ENCODE results near the gene SLC36A3.

Gene SLC36A3

GRCh38 chr5:151296974-151297373, 6.6 kb downstream of the SLC36A3 start:
- Histone ChIP-seq H3K9me3 (ENCODE audit: control insufficient read depth, low read depth, low read length) (no peaks in the 10 kb centered on the region), H3K9ac (ENCODE audit: low read length) (no peak overlapping the region), H3K27ac (ENCODE audit: low read length) (no peak overlapping the region), H3K27me3 (ENCODE audit: control insufficient read depth, insufficient read depth, low read length) (no peaks in the 10 kb centered on the region), H3K36me3 (ENCODE audit: control insufficient read depth, low read depth, low read length) (no peaks in the 10 kb centered on the region), H3K4me1 (ENCODE audit: control insufficient read depth, low read depth, low read length) (peaks cover 3% of the 10 kb centered on the region), H3K4me3 (ENCODE audit: low read length) (no peak overlapping the region)

- H3K27me3 ChIP-seq (ENCODE audit: control insufficient read depth, insufficient read depth, low read length), result no peaks in the 10 kb centered on the region
- H3K36me3 ChIP-seq (ENCODE audit: control insufficient read depth, low read depth, low read length), result no peaks in the 10 kb centered on the region
- H3K9ac ChIP-seq (ENCODE audit: low read length), result no peak overlapping the region
- no peak overlapping the region for H3K27ac ChIP-seq (ENCODE audit: low read length)
- peaks cover 3% of the 10 kb centered on the region for H3K4me1 ChIP-seq (ENCODE audit: control insufficient read depth, low read depth, low read length)
- H3K9me3 ChIP-seq (ENCODE audit: control insufficient read depth, low read depth, low read length), result no peaks in the 10 kb centered on the region
- no peak overlapping the region for H3K4me3 ChIP-seq (ENCODE audit: low read length)
Observed at GRCh38 chr5:151296478-151296830, 7.1 kb downstream of the SLC36A3 start.

- H3K27ac ChIP-seq (ENCODE audit: low read length), result no peak overlapping the region
Observed at GRCh38 chr5:151295791-151296477, 7.6 kb downstream of the SLC36A3 start.

GRCh38 chr5:151295138-151295537, 8.4 kb downstream of the SLC36A3 start:
- no peaks in the 10 kb centered on the region for H3K36me3 ChIP-seq (ENCODE audit: control insufficient read depth, low read depth, low read length)
- H3K4me1 ChIP-seq (ENCODE audit: control insufficient read depth, low read depth, low read length), result peaks cover 3% of the 10 kb centered on the region
- H3K27me3 ChIP-seq (ENCODE audit: control insufficient read depth, insufficient read depth, low read length), result no peaks in the 10 kb centered on the region
- H3K9me3 ChIP-seq (ENCODE audit: control insufficient read depth, low read depth, low read length), result no peaks in the 10 kb centered on the region
- H3K9ac ChIP-seq (ENCODE audit: low read length), result no peak overlapping the region
- no peak overlapping the region for H3K4me3 ChIP-seq (ENCODE audit: low read length)
- H3K27ac ChIP-seq (ENCODE audit: low read length), result no peak overlapping the region

More at GRCh38 chr5:151295791-151296477, 7.6 kb downstream of the SLC36A3 start:
- Histone ChIP-seq H3K4me1 (ENCODE audit: control insufficient read depth, low read depth, low read length) (peaks cover 3% of the 10 kb centered on the region), H3K9ac (ENCODE audit: low read length) (no peak overlapping the region), H3K27me3 (ENCODE audit: control insufficient read depth, insufficient read depth, low read length) (no peaks in the 10 kb centered on the region), H3K9me3 (ENCODE audit: control insufficient read depth, low read depth, low read length) (no peaks in the 10 kb centered on the region), H3K4me3 (ENCODE audit: low read length) (no peak overlapping the region), H3K36me3 (ENCODE audit: control insufficient read depth, low read depth, low read length) (no peaks in the 10 kb centered on the region)

GRCh38 chr5:151293624-151294023, 9.9 kb downstream of the SLC36A3 start:
- Histone ChIP-seq H3K4me1 (ENCODE audit: control insufficient read depth, low read depth, low read length) (peaks cover 3% of the 10 kb centered on the region), H3K27me3 (ENCODE audit: control insufficient read depth, insufficient read depth, low read length) (no peaks in the 10 kb centered on the region), H3K4me3 (ENCODE audit: low read length) (no peak overlapping the region), H3K36me3 (ENCODE audit: control insufficient read depth, low read depth, low read length) (no peaks in the 10 kb centered on the region), H3K9me3 (ENCODE audit: control insufficient read depth, low read depth, low read length) (no peaks in the 10 kb centered on the region), H3K27ac (ENCODE audit: low read length) (no peak overlapping the region), H3K9ac (ENCODE audit: low read length) (no peak overlapping the region)

GRCh38 chr5:151288180-151288579, 15.4 kb downstream of the SLC36A3 start:
- H3K4me3 ChIP-seq (ENCODE audit: low read length), result no peak overlapping the region
- H3K9me3 ChIP-seq (ENCODE audit: control insufficient read depth, low read depth, low read length), result no peaks in the 10 kb centered on the region
- no peaks in the 10 kb centered on the region for H3K36me3 ChIP-seq (ENCODE audit: control insufficient read depth, low read depth, low read length)
- no peak overlapping the region for H3K9ac ChIP-seq (ENCODE audit: low read length)
- H3K27me3 ChIP-seq (ENCODE audit: control insufficient read depth, insufficient read depth, low read length), result no peaks in the 10 kb centered on the region
- H3K4me1 ChIP-seq (ENCODE audit: control insufficient read depth, low read depth, low read length), result peaks cover 7% of the 10 kb centered on the region
- no peak overlapping the region for H3K27ac ChIP-seq (ENCODE audit: low read length)

- no peaks in the 10 kb centered on the region for H3K36me3 ChIP-seq (ENCODE audit: control insufficient read depth, low read depth, low read length)
- no peak overlapping the region for H3K9ac ChIP-seq (ENCODE audit: low read length)
- no peaks in the 10 kb centered on the region for H3K27me3 ChIP-seq (ENCODE audit: control insufficient read depth, insufficient read depth, low read length)
- H3K4me3 ChIP-seq (ENCODE audit: low read length), result no peak overlapping the region
- peaks cover 7% of the 10 kb centered on the region for H3K4me1 ChIP-seq (ENCODE audit: control insufficient read depth, low read depth, low read length)
- no peaks in the 10 kb centered on the region for H3K9me3 ChIP-seq (ENCODE audit: control insufficient read depth, low read depth, low read length)
- H3K27ac ChIP-seq (ENCODE audit: low read length), result no peak overlapping the region
Observed at GRCh38 chr5:151286246-151286645, 17.3 kb downstream of the SLC36A3 start.

GRCh38 chr5:151285683-151286082, 17.9 kb downstream of the SLC36A3 start:
- H3K4me1 ChIP-seq (ENCODE audit: control insufficient read depth, low read depth, low read length), result peaks cover 7% of the 10 kb centered on the region
- no peaks in the 10 kb centered on the region for H3K27me3 ChIP-seq (ENCODE audit: control insufficient read depth, insufficient read depth, low read length)
- no peak overlapping the region for H3K4me3 ChIP-seq (ENCODE audit: low read length)
- no peak overlapping the region for H3K9ac ChIP-seq (ENCODE audit: low read length)
- H3K36me3 ChIP-seq (ENCODE audit: control insufficient read depth, low read depth, low read length), result no peaks in the 10 kb centered on the region
- H3K9me3 ChIP-seq (ENCODE audit: control insufficient read depth, low read depth, low read length), result no peaks in the 10 kb centered on the region
- H3K27ac ChIP-seq (ENCODE audit: low read length), result no peak overlapping the region

- Histone ChIP-seq H3K4me3 (ENCODE audit: low read length) (no peak overlapping the region), H3K27me3 (ENCODE audit: control insufficient read depth, insufficient read depth, low read length) (no peaks in the 10 kb centered on the region), H3K9me3 (ENCODE audit: control insufficient read depth, low read depth, low read length) (no peaks in the 10 kb centered on the region)
Observed at GRCh38 chr5:151284392-151284967, 19.1 kb downstream of the SLC36A3 start.

GRCh38 chr5:151283120-151283825, 20.3 kb downstream of the SLC36A3 start:
- Histone ChIP-seq H3K4me3 (ENCODE audit: low read length) (no peak overlapping the region), H3K36me3 (ENCODE audit: control insufficient read depth, low read depth, low read length) (no peaks in the 10 kb centered on the region), H3K27me3 (ENCODE audit: control insufficient read depth, insufficient read depth, low read length) (no peaks in the 10 kb centered on the region), H3K27ac (ENCODE audit: low read length) (no peak overlapping the region), H3K9me3 (ENCODE audit: control insufficient read depth, low read depth, low read length) (no peaks in the 10 kb centered on the region), H3K4me1 (ENCODE audit: control insufficient read depth, low read depth, low read length) (peaks cover 6% of the 10 kb centered on the region), H3K9ac (ENCODE audit: low read length) (no peak overlapping the region)

More at GRCh38 chr5:151284392-151284967, 19.1 kb downstream of the SLC36A3 start:
- Histone ChIP-seq H3K4me1 (ENCODE audit: control insufficient read depth, low read depth, low read length) (peaks cover 7% of the 10 kb centered on the region), H3K27ac (ENCODE audit: low read length) (no peak overlapping the region), H3K9ac (ENCODE audit: low read length) (no peak overlapping the region), H3K36me3 (ENCODE audit: control insufficient read depth, low read depth, low read length) (no peaks in the 10 kb centered on the region)

- no peak overlapping the region for H3K27ac ChIP-seq (ENCODE audit: low read length)
- H3K27me3 ChIP-seq (ENCODE audit: control insufficient read depth, insufficient read depth, low read length), result no peaks in the 10 kb centered on the region
- no peak overlapping the region for H3K4me3 ChIP-seq (ENCODE audit: low read length)
- H3K4me1 ChIP-seq (ENCODE audit: control insufficient read depth, low read depth, low read length), result no peaks in the 10 kb centered on the region
- no peaks in the 10 kb centered on the region for H3K36me3 ChIP-seq (ENCODE audit: control insufficient read depth, low read depth, low read length)
- no peak overlapping the region for H3K9ac ChIP-seq (ENCODE audit: low read length)
- no peaks in the 10 kb centered on the region for H3K9me3 ChIP-seq (ENCODE audit: control insufficient read depth, low read depth, low read length)
Observed at GRCh38 chr5:151281001-151281639, 22.4 kb downstream of the SLC36A3 start.
